HEK293 (cell line): Measurements from ENCODE around the gene ADRA2B.
A peak's percentile ranks its signal among the peaks of the same experiment; 100 is the strongest.
"Not testable (repeated sequence)": the region's sequence is repeated elsewhere in the genome, so short reads cannot be mapped to it uniquely, and the experiment has no call there.

Experiments
- CTCF ChIA-PET: fragments of 350-600 bp; formaldehyde crosslinking; extraction: SDS; loops from one replicate; lab custom pipeline; 2021; ENCODE audit warnings: antibody characterized with exemption; lab: Yijun Ruan, JAX
- POLR2A ChIA-PET: fragments of 300-600 bp; formaldehyde crosslinking; extraction: SDS; loops from one replicate; lab custom pipeline; 2020; ENCODE audit warnings: antibody characterized with exemption, inconsistent platforms; lab: Yijun Ruan, JAX
- H3K27ac ChIP-seq: fragments of 200-500 bp; sonication (Bioruptor generic); 2 replicates; pipeline ENCODE4 v1.5.1; 2014; ENCODE audit warnings: low read depth, low read length, control low read depth, inconsistent platforms; ENCODE audit errors: extremely low read depth
- H3K36me3 ChIP-seq, 2 experiments: fragments of 200-500 bp in 1 of 2; sonication (Bioruptor generic) in 1 of 2; 1 replicate in 1 of 2; 2 replicates in 1 of 2; pipeline ENCODE4 v1.5.1; 2014 to 2017; ENCODE audit warnings: inconsistent platforms in 2 of 2, low read length in 2 of 2; ENCODE audit not compliant: control insufficient read depth in 2 of 2, insufficient read depth in 1 of 2
- H3K4me1 ChIP-seq: fragments of 200-500 bp; sonication (Bioruptor generic); 2 replicates; pipeline ENCODE4 v1.5.1; 2014; ENCODE audit warnings: mild to moderate bottlenecking, low read length, inconsistent platforms; ENCODE audit not compliant: control insufficient read depth, insufficient read depth
- H3K4me3 ChIP-seq: 2 replicates; pipeline ENCODE4 v1.5.1; 2011; ENCODE audit warnings: low read depth, mild to moderate bottlenecking, control low read depth, low read length, moderate library complexity
- H3K9me3 ChIP-seq: fragments of 200-500 bp; sonication (Bioruptor generic); 2 replicates; pipeline ENCODE4 v1.5.1; 2014; ENCODE audit warnings: low read depth, low read length, inconsistent platforms; ENCODE audit not compliant: control insufficient read depth, insufficient read depth
- PRDM2 ChIP-seq: fragments of 450-650 bp; formaldehyde crosslinking; IDR thresholded peaks from 2 replicates; pipeline ENCODE4 v1.5.1; 2016; ENCODE audit warnings: missing biosample characterization, missing genetic modification characterization, borderline replicate concordance
- ZNF148 ChIP-seq: fragments of 450-650 bp; formaldehyde crosslinking; IDR thresholded peaks from 2 replicates; pipeline ENCODE4 v1.5.0; 2017; ENCODE audit warnings: missing biosample characterization, missing genetic modification characterization, borderline replicate concordance
- ZNF157 ChIP-seq: fragments of 450-650 bp; formaldehyde crosslinking; IDR thresholded peaks from 2 replicates; pipeline ENCODE4 v1.5.1; 2016; ENCODE audit warnings: missing biosample characterization, missing genetic modification characterization
- ZNF174 ChIP-seq: fragments of 450-650 bp; formaldehyde crosslinking; IDR thresholded peaks from 2 replicates; pipeline ENCODE4 v1.5.0; 2017; ENCODE audit warnings: missing biosample characterization, mild to moderate bottlenecking, missing genetic modification characterization
- ZNF280C ChIP-seq: fragments of 450-650 bp; formaldehyde crosslinking; IDR thresholded peaks from 2 replicates; pipeline ENCODE4 v1.5.1; 2016; ENCODE audit warnings: missing biosample characterization, missing genetic modification characterization
- ZNF366 ChIP-seq: fragments of 450-650 bp; formaldehyde crosslinking; conservative IDR thresholded peaks from 2 replicates; pipeline ENCODE4 v1.5.1; 2016; ENCODE audit warnings: missing biosample characterization, missing genetic modification characterization
- ZNF449 ChIP-seq: fragments of 450-650 bp; formaldehyde crosslinking; IDR thresholded peaks from 2 replicates; pipeline ENCODE4 v1.5.1; 2017; ENCODE audit warnings: missing biosample characterization, mild to moderate bottlenecking, missing genetic modification characterization, moderate library complexity
- ZNF548 ChIP-seq: fragments of 450-650 bp; formaldehyde crosslinking; IDR thresholded peaks from 2 replicates; pipeline ENCODE4 v1.5.1; 2016; ENCODE audit warnings: missing biosample characterization, missing genetic modification characterization
- ZNF621 ChIP-seq: fragments of 450-650 bp; formaldehyde crosslinking; IDR thresholded peaks from 2 replicates; pipeline ENCODE4 v1.5.1; 2017; ENCODE audit warnings: missing biosample characterization, missing genetic modification characterization
- ZNF670 ChIP-seq: fragments of 450-650 bp; formaldehyde crosslinking; IDR thresholded peaks from 2 replicates; pipeline ENCODE4 v1.5.1; 2016; ENCODE audit warnings: missing biosample characterization, missing genetic modification characterization, low read depth

Gene ADRA2B

GRCh38 chr2:96163415-96163767 is 47.0 kb upstream of the ADRA2B start (continued):
- no peak for TF ChIP-seq PRDM2 (tag by site-specific recombination)
- no peak for TF ChIP-seq ZNF174 (tag by site-specific recombination)
- TF ChIP-seq ZNF621 (tag by site-specific recombination), result no peak
- no peak for TF ChIP-seq ZNF280C (tag by site-specific recombination)

- no peaks in the 10 kb centered on the region for H3K36me3 ChIP-seq
- CTCF ChIA-PET, result interaction anchor here (2.5 kb wide), 1 partner anchor 13 kb away, joined by 15 read pairs; no protein-coding TSS in a partner anchor
- H3K4me1 ChIP-seq, result no peaks in the 10 kb centered on the region
- TF ChIP-seq ZNF449 (tag by site-specific recombination) (peak; percentile 61), ZNF148 (tag by site-specific recombination) (no peak), ZNF157 (tag by site-specific recombination) (no peak), ZNF366 (tag by site-specific recombination) (no peak), ZNF548 (tag by site-specific recombination) (no peak), ZNF670 (tag by site-specific recombination) (no peak)
- H3K4me3 ChIP-seq, result no peak overlapping the region
- POLR2A ChIA-PET, result no interaction called here
- H3K9me3 ChIP-seq, result no peaks in the 10 kb centered on the region
- H3K27ac ChIP-seq, result no peak overlapping the region
Measured at GRCh38 chr2:96161898-96162297, 45.5 kb upstream of the ADRA2B start.

GRCh38 chr2:96160366-96160765 is 44.0 kb upstream of the ADRA2B start:
- H3K4me1 ChIP-seq, POLR2A ChIA-PET, H3K27ac ChIP-seq, H3K9me3 ChIP-seq, H3K36me3 ChIP-seq, H3K4me3 ChIP-seq: not testable (repeated sequence)
- CTCF ChIA-PET, result interaction anchor here (1.1 kb wide), 1 partner anchor 14 kb away, joined by 4 read pairs; no protein-coding TSS in a partner anchor
